Measurements from ENCODE around the gene AVPR2. TPM values are rescaled to one million over a fixed set of nuclear protein-coding genes. Genes with fewer than 3 reads are reported as not detected.

Gene AVPR2
- total RNA-seq, 1 experiment from 2014 or later = not detected

DNA sequence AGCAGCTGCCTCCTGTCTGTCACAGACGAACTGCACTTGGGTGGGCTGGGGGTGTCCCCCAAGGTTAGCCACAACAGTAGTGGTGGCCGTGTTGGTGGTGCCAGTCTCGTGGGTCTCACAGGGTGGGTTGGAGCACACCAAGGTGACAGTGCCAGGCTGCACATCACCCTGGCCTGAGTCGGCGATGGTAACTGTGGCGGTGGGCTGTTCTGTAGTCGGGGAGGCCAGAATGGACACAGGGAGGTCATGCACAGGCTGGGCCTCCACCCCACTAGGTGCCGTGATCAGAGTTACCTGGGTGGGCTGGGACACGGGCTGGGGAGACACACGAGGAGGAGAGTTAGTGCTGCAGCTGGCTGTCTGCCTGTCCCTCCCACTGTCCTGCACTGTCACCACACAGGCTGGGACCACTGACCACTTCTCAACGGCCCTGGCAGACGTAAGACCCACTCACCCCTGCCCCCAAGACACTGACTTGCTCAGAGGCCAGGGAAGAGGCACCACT, 50.8 kb downstream of the AVPR2 start:
- Histone ChIP-seq H4K20me1 (ENCODE audit: insufficient read depth) (no peaks in the 10 kb centered on the region), H3K27ac (ENCODE audit: low read depth, low read length) (no peak overlapping the region), H3K4me2 (ENCODE audit: low read length) (no peak overlapping the region), H3K79me2 (ENCODE audit: insufficient read depth, low read length) (no peaks in the 10 kb centered on the region; the same call in 1 of the 2 replicates), H3K36me3 (ENCODE audit: control insufficient read depth in 1 of 2, insufficient read depth in 2 of 2, low read length in 2 of 2) (peaks cover 0 to 22% of the 10 kb centered on the region in 2 experiments; a peak in 2 of 4 replicates), H3K9me2 (ENCODE audit: insufficient read depth) (no peaks in the 10 kb centered on the region), H3K4me1 (ENCODE audit: control insufficient read depth in 1 of 2, insufficient read depth in 2 of 2, low read length in 2 of 2) (no peaks in the 10 kb centered on the region), H3K4me3 (replicated peaks in 1 of 2; ENCODE audit: low read depth in 1 of 2, low read length in 2 of 2) (no peak overlapping the region), H3K27me3 (ENCODE audit: insufficient read depth, low read length) (no peaks in the 10 kb centered on the region), H3K9ac (ENCODE audit: low read length) (no peak overlapping the region), H2AFZ (ENCODE audit: low read depth, low read length, poor library complexity, severe bottlenecking) (no peak overlapping the region), H3K9me3 (ENCODE audit: control insufficient read depth in 1 of 2, insufficient read depth in 1 of 2, low read depth in 1 of 2, low read length in 2 of 2) (no peaks in the 10 kb centered on the region)
- RAD21 ChIA-PET (ENCODE audit: low non-redundant PET in 1 of 2, low total read pairs in 2 of 2, uncharacterized antibody in 2 of 2, unreplicated experiment in 2 of 2) = no interaction called here
- CTCF ChIA-PET = no interaction called here
- no peak for ATAC-seq
- POLR2A ChIA-PET = no interaction called here
- no peak for TF ChIP-seq RAD21 (IDR thresholded peaks at IDR 0.05; ENCODE audit: low read depth)
- no peak for DNase-seq (ENCODE audit: low read depth, low spot score)
- intact Hi-C loops (cut with micrococcal nuclease) = no loop called here
- no TSS peak for BruUV-seq (replicated peaks)

DNA sequence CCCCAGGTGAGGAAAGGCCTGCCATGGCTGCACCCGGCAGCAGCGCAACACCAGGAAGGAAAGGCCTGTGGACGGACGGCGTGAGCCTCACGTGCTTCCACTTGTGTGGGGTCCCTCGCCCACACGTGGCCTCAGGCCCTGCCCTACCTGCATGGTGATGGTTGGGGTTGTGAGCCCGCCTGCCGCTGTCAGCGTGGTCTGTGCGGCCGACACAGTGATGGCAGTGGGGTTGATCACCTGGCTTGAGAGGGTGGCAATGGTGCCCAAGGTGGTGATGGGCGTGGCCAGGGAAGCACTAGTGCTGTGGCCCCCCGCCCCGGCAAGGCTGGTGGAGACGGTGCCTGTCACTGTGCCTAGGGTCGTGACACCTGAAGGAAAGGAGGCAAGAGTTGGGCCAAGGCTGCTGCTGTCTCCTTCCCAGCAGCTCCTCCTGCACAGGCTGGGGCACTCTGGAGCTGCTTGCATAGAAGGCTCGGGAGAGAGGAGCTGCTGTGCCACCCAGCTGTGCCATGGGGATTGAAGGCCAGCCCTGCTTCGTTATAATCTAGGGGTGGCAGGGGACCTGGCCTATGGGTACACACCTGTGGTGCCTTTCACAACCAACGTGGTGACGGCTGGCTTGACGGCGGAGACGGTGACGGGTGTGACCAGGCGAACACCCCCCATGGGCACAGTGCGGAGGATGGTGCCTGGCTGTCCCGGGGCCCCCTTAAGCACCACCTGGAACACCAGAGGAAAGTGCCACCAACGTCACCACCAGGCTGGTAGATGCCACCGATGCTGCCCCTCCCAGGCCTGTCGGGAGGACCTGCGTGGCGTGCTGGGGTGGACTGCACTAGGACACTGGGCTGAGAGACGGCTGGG, 51.8 kb downstream of the AVPR2 start:
- Histone ChIP-seq H3K27me3 (ENCODE audit: insufficient read depth, low read length) (no peaks in the 10 kb centered on the region), H3K79me2 (ENCODE audit: insufficient read depth, low read length) (peaks cover under 1% of the 10 kb centered on the region; the same call in 1 of the 2 replicates), H3K4me2 (ENCODE audit: low read length) (no peak overlapping the region), H3K9me2 (ENCODE audit: insufficient read depth) (no peaks in the 10 kb centered on the region), H2AFZ (ENCODE audit: low read depth, low read length, poor library complexity, severe bottlenecking) (no peak overlapping the region), H3K9me3 (ENCODE audit: control insufficient read depth in 1 of 2, insufficient read depth in 1 of 2, low read depth in 1 of 2, low read length in 2 of 2) (no peaks in the 10 kb centered on the region), H3K9ac (ENCODE audit: low read length) (no peak overlapping the region), H3K4me3 (replicated peaks in 1 of 2; ENCODE audit: low read depth in 1 of 2, low read length in 2 of 2) (no peak overlapping the region), H3K36me3 (ENCODE audit: control insufficient read depth in 1 of 2, insufficient read depth in 2 of 2, low read length in 2 of 2) (peaks cover 3 to 16% of the 10 kb centered on the region in 2 experiments; a peak in 2 of 4 replicates), H3K27ac (ENCODE audit: low read depth, low read length) (no peak overlapping the region), H4K20me1 (ENCODE audit: insufficient read depth) (no peaks in the 10 kb centered on the region), H3K4me1 (ENCODE audit: control insufficient read depth in 1 of 2, insufficient read depth in 2 of 2, low read length in 2 of 2) (no peaks in the 10 kb centered on the region)
- intact Hi-C loops (cut with micrococcal nuclease) = no loop called here
- ATAC-seq (no peak), DNase-seq (ENCODE audit: low read depth, low spot score) (no peak)
- TF ChIP-seq, protein P1, sequence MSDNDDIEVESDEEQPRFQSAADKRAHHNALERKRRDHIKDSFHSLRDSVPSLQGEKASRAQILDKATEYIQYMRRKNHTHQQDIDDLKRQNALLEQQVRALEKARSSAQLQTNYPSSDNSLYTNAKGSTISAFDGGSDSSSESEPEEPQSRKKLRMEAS (IDR thresholded peaks at IDR 0.05) = no peak
- TF ChIP-seq SP1 (IDR thresholded peaks at IDR 0.05; ENCODE audit: low read depth) = no peak
- TF ChIP-seq EGR1 (IDR thresholded peaks at IDR 0.05; ENCODE audit: low read depth) = no peak
- TF ChIP-seq, protein P2, sequence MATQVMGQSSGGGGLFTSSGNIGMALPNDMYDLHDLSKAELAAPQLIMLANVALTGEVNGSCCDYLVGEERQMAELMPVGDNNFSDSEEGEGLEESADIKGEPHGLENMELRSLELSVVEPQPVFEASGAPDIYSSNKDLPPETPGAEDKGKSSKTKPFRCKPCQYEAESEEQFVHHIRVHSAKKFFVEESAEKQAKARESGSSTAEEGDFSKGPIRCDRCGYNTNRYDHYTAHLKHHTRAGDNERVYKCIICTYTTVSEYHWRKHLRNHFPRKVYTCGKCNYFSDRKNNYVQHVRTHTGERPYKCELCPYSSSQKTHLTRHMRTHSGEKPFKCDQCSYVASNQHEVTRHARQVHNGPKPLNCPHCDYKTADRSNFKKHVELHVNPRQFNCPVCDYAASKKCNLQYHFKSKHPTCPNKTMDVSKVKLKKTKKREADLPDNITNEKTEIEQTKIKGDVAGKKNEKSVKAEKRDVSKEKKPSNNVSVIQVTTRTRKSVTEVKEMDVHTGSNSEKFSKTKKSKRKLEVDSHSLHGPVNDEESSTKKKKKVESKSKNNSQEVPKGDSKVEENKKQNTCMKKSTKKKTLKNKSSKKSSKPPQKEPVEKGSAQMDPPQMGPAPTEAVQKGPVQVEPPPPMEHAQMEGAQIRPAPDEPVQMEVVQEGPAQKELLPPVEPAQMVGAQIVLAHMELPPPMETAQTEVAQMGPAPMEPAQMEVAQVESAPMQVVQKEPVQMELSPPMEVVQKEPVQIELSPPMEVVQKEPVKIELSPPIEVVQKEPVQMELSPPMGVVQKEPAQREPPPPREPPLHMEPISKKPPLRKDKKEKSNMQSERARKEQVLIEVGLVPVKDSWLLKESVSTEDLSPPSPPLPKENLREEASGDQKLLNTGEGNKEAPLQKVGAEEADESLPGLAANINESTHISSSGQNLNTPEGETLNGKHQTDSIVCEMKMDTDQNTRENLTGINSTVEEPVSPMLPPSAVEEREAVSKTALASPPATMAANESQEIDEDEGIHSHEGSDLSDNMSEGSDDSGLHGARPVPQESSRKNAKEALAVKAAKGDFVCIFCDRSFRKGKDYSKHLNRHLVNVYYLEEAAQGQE (IDR thresholded peaks at IDR 0.05; ENCODE audit: low read depth) = no peak
- POLR2A ChIA-PET = no interaction called here
- RAD21 ChIA-PET (ENCODE audit: low non-redundant PET in 1 of 2, low total read pairs in 2 of 2, uncharacterized antibody in 2 of 2, unreplicated experiment in 2 of 2) = no interaction called here
- BruUV-seq (replicated peaks) = no TSS peak
- CTCF ChIA-PET = no interaction called here

All from HCT116 (cell line).